Fibroblast of lung (primary cell): ENCODE results near the gene METTL26. TPM values are rescaled to one million over a fixed set of nuclear protein-coding genes. Genes with fewer than 3 reads are reported as not detected.

Experiments
- DNase-seq, 2 donors: peaks; one replicate each; pipeline versions ENCODE4 v3.0.0 to v3.0.0-alpha.2; 2010; ENCODE audit warnings: low read depth in 2 of 2
- H2AFZ ChIP-seq: 2 replicates; pipeline ENCODE4 v1.5.1; 2012; ENCODE audit warnings: low read length, control low read depth, inconsistent platforms
- H3K27ac ChIP-seq: 2 replicates; pipeline ENCODE4 v1.5.1; 2011; ENCODE audit warnings: low read length, control low read depth; ENCODE audit not compliant: insufficient read depth
- H3K27me3 ChIP-seq: 2 replicates; pipeline ENCODE4 v1.5.1; 2011; ENCODE audit warnings: mild to moderate bottlenecking, low read length; ENCODE audit not compliant: control insufficient read depth, insufficient read depth
- H3K36me3 ChIP-seq: 2 replicates; pipeline ENCODE4 v1.5.1; 2011; ENCODE audit warnings: low read length; ENCODE audit not compliant: control insufficient read depth, insufficient read depth
- H3K4me1 ChIP-seq: 2 replicates; pipeline ENCODE4 v1.5.1; 2011; ENCODE audit warnings: low read length; ENCODE audit not compliant: control insufficient read depth, insufficient read depth; ENCODE audit errors: extremely low read depth
- H3K4me2 ChIP-seq: 2 replicates; pipeline ENCODE4 v1.5.1; 2011; ENCODE audit warnings: low read length, control low read depth; ENCODE audit not compliant: insufficient read depth; ENCODE audit errors: extremely low read depth
- H3K4me3 ChIP-seq, 4 experiments: fragments of 200-600 bp in 1 of 4; sonication (generic) in 1 of 4; replicated peaks in 1 of 4; 2 replicates each; pipeline ENCODE4 v1.5.1; 2011 to 2016; ENCODE audit warnings: low read length in 4 of 4, low read depth in 3 of 4, mild to moderate bottlenecking in 3 of 4, control low read depth in 2 of 4, inconsistent platforms in 1 of 4, mixed read lengths in 1 of 4; ENCODE audit not compliant: insufficient read depth in 1 of 4; ENCODE audit errors: control extremely low read depth in 1 of 4
- H3K79me2 ChIP-seq: 2 replicates; pipeline ENCODE4 v1.5.1; 2012; ENCODE audit warnings: mild to moderate bottlenecking, low read length, inconsistent platforms; ENCODE audit not compliant: control insufficient read depth, insufficient read depth
- H3K9ac ChIP-seq: 2 replicates; pipeline ENCODE4 v1.5.1; 2011; ENCODE audit warnings: mild to moderate bottlenecking, low read length, control low read depth; ENCODE audit not compliant: insufficient read depth
- H3K9me3 ChIP-seq: 2 replicates; pipeline ENCODE4 v1.5.1; 2012; ENCODE audit warnings: low read depth, low read length; ENCODE audit not compliant: control insufficient read depth, insufficient read depth
- H4K20me1 ChIP-seq: 2 replicates; pipeline ENCODE4 v1.5.1; 2011; ENCODE audit warnings: low read length; ENCODE audit not compliant: control insufficient read depth, insufficient read depth; ENCODE audit errors: extremely low read depth
- EZH2 ChIP-seq: IDR thresholded peaks from 2 replicates; pipeline ENCODE4 v1.5.1; 2012; ENCODE audit warnings: low read length, control low read depth, mild to moderate bottlenecking; ENCODE audit errors: missing control alignments
- polyA minus RNA-seq: library from RNA; depleted of rRNA, polyadenylated mRNA; stranded (reverse); fragments of >200 nt; gene quantifications from 2 replicates; pipeline ENCODE4 v1.2.3, GENCODE V29; 2011; ENCODE audit warnings: low replicate concordance
- polyA plus RNA-seq, 2 donors: library from polyadenylated mRNA; depleted of rRNA in 1 of 2; stranded (reverse) in 1 of 2; unstranded in 1 of 2; fragments of >200 nt; gene quantifications; 2 replicates each; pipeline ENCODE4 v1.2.1, GENCODE V29; 2011 to 2012; ENCODE audit warnings: missing spikeins in 1 of 2
- total RNA-seq: library from RNA; depleted of rRNA; stranded (reverse); fragments of >200 nt; gene quantifications from 2 replicates; pipeline ENCODE4 v1.2.1, GENCODE V29; 2014
- TF ChIP-seq, protein P1 (sequence below), 2 donors: IDR thresholded peaks in 1 of 2; conservative IDR thresholded peaks in 1 of 2; 1 replicate in 1 of 2; 2 replicates in 1 of 2; pipeline ENCODE4 v1.5.1; 2011 to 2012; ENCODE audit warnings: low read length in 2 of 2, control low read depth in 1 of 2, inconsistent platforms in 1 of 2, low read depth in 1 of 2, mild to moderate bottlenecking in 1 of 2

The METTL26 gene
- 71.7 and 75.2 TPM in 2 replicates for total RNA-seq
- polyA plus RNA-seq: 39.2 and 49.7 TPM in 2 replicates
- polyA plus RNA-seq (2012): 84.9 and 119 TPM in 2 replicates
- polyA minus RNA-seq: 47.6 and 53.0 TPM in 2 replicates

GRCh38 chr16:636206-637080 is at the start of gene METTL26:
Gene METTL26 (minus strand): TSS chr16:636305. CDS start chr16:636290, 15 bp downstream.
- H3K27me3 ChIP-seq: no peaks in the 10 kb centered on the region
- H3K9me3 ChIP-seq: no peaks in the 10 kb centered on the region
- no peaks in the 10 kb centered on the region for H3K4me1 ChIP-seq
- peaks cover 4% of the 10 kb centered on the region for H3K79me2 ChIP-seq
- no peaks in the 10 kb centered on the region for H4K20me1 ChIP-seq
- peak within 1 kb of the TSS; percentile 72 to 85 (median 82) for H3K4me3 ChIP-seq
- H2AFZ ChIP-seq: peak within 1 kb of the TSS; percentile 97
- TF ChIP-seq, protein P1, sequence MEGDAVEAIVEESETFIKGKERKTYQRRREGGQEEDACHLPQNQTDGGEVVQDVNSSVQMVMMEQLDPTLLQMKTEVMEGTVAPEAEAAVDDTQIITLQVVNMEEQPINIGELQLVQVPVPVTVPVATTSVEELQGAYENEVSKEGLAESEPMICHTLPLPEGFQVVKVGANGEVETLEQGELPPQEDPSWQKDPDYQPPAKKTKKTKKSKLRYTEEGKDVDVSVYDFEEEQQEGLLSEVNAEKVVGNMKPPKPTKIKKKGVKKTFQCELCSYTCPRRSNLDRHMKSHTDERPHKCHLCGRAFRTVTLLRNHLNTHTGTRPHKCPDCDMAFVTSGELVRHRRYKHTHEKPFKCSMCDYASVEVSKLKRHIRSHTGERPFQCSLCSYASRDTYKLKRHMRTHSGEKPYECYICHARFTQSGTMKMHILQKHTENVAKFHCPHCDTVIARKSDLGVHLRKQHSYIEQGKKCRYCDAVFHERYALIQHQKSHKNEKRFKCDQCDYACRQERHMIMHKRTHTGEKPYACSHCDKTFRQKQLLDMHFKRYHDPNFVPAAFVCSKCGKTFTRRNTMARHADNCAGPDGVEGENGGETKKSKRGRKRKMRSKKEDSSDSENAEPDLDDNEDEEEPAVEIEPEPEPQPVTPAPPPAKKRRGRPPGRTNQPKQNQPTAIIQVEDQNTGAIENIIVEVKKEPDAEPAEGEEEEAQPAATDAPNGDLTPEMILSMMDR (conservative IDR thresholded peaks at IDR 0.05 in 1 of 2, IDR thresholded peaks at IDR 0.05 in 1 of 2; ENCODE audit: low read depth in 1 of 2, low read length in 2 of 2): no peak
- TF ChIP-seq EZH2: no peak
- H3K27ac ChIP-seq: peak within 1 kb of the TSS; percentile 77
- peak within 1 kb of the TSS; percentile 67 for H3K4me2 ChIP-seq
- peaks cover 11% of the 10 kb centered on the region for H3K36me3 ChIP-seq
- peak; percentile 89 to 94 for DNase-seq
- peak within 1 kb of the TSS; percentile 88 for H3K9ac ChIP-seq

DNA sequence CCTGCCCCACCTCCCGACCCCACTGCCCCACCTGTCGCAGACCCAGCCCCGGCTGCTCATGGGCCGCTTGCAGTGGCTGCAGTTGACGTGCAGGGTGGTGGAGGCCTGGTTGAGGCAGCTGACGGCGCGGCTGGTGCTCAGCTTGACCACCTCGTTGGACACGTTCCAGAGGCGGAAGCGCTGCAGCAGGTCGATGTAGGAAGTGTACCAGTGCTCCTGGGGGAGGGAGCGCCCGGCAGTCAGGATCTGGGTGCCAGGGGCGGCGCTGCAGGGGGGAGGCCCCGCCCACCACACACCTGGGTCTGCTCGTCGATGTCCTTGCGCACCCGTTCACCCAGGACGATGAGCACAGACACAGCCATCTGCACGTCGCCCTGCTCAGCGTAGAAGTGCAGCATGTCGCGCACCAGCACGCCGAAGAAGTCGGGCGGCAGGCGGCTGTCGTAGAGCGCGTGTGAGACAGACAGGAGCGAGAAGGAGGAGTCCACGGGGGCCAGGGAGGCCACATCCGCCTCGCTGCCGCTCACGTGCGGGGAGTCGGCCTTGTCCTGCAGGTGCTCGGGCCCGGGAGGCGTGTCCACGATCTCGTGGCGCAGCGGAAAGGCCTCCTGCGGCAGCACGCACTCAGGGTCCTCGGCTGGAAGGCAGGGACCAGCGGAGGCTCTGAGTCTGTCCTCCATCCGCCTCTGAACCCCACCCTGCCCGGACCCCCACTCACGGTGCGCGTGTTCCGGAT is 49.0 kb upstream of the METTL26 start:
- H3K36me3 ChIP-seq: peaks cover 38% of the 10 kb centered on the region
- no peak overlapping the region for H3K27ac ChIP-seq
- H4K20me1 ChIP-seq: no peaks in the 10 kb centered on the region
- DNase-seq: no peak
- H3K4me2 ChIP-seq: no peak overlapping the region
- H3K27me3 ChIP-seq: no peaks in the 10 kb centered on the region
- peaks cover 38% of the 10 kb centered on the region for H3K79me2 ChIP-seq
- TF ChIP-seq, protein P1 (conservative IDR thresholded peaks at IDR 0.05 in 1 of 2, IDR thresholded peaks at IDR 0.05 in 1 of 2; ENCODE audit: low read depth in 1 of 2, low read length in 2 of 2): no peak
- no peak for TF ChIP-seq EZH2
- H3K9ac ChIP-seq: no peak overlapping the region
- H3K4me1 ChIP-seq: peaks cover 21% of the 10 kb centered on the region
- no peak overlapping the region for H3K4me3 ChIP-seq
- H3K9me3 ChIP-seq: no peaks in the 10 kb centered on the region
- H2AFZ ChIP-seq: no peak overlapping the region
